HepG2 (cell line): ENCODE measurements around the gene STAP2. TPM values are rescaled to one million over a fixed set of nuclear protein-coding genes. Genes with fewer than 3 reads are reported as not detected.

Experiments
- ATAC-seq: fragments of 200-7000 bp; cut with Tn5 transposase; 3 replicates; pipeline ENCODE4 v1.9.1; 2020; ENCODE audit warnings: mild to moderate bottlenecking, moderate library complexity
- BruUV-seq: library from RNA; stranded (reverse); fragments of 400-500 nt; replicated peaks from 2 replicates; lab custom pipeline; 2021; lab: Mats Ljungman, UMichigan
- CTCF ChIA-PET: fragments of 300-600 bp; formaldehyde crosslinking; extraction: SDS; loops from one replicate; lab custom pipeline; 2021; ENCODE audit warnings: low total read pairs, inconsistent platforms, low intra/inter-chr PET ratio; lab: Yijun Ruan, JAX
- POLR2A ChIA-PET: fragments of 350-600 bp; sonication (Branson Sonifier 250); formaldehyde crosslinking; loops from one replicate; lab custom pipeline; 2020; ENCODE audit warnings: antibody characterized with exemption, inconsistent platforms; lab: Yijun Ruan, JAX
- DNase-seq: peaks from one replicate; pipeline ENCODE4 v3.0.0-alpha.2; 2015; ENCODE audit warnings: low spot score
- FAIRE-seq: peaks from 3 replicates; lab custom pipeline; 2011; peaks lifted over from hg19 to GRCh38; lab: Jason Lieb, UNC
- H2AFZ ChIP-seq: one replicate; pipeline ENCODE4 v1.6.1; 2011; ENCODE audit warnings: low read length, inconsistent platforms
- H3K27ac ChIP-seq: fragments of 300-600 bp; 3 replicates; pipeline ENCODE4 v1.8.0; 2011; ENCODE audit warnings: mixed run types, mild to moderate bottlenecking, mixed read lengths, low read length, inconsistent platforms; ENCODE audit not compliant: insufficient read depth; ENCODE audit errors: extremely low read length
- H3K27me3 ChIP-seq, 2 experiments: fragments of 200-600 bp in 1 of 2; 2 replicates in 1 of 2; 3 replicates in 1 of 2; pipeline versions ENCODE4 v1.6.0 to v1.8.0; 2011; ENCODE audit warnings: low read length in 2 of 2, mild to moderate bottlenecking in 2 of 2, moderate library complexity in 2 of 2, inconsistent platforms in 1 of 2; ENCODE audit not compliant: insufficient read depth in 2 of 2, control insufficient read depth in 1 of 2
- H3K36me3 ChIP-seq, 2 experiments: fragments of 200-600 bp in 1 of 2; replicated peaks in 1 of 2; 2 replicates in 1 of 2; 3 replicates in 1 of 2; pipeline versions ENCODE4 v1.5.1 to v1.8.0; 2011; ENCODE audit warnings: low read length in 2 of 2, inconsistent platforms in 1 of 2; ENCODE audit not compliant: insufficient read depth in 2 of 2, control insufficient read depth in 1 of 2
- H3K4me1 ChIP-seq: 2 replicates; pipeline ENCODE4 v1.5.1; 2012; ENCODE audit warnings: low read length, inconsistent platforms; ENCODE audit not compliant: insufficient read depth
- H3K4me2 ChIP-seq: 2 replicates; pipeline ENCODE4 v1.6.0; 2011; ENCODE audit warnings: low read depth, low read length, inconsistent platforms
- H3K4me3 ChIP-seq, 3 experiments: fragments of 200-600 bp in 1 of 3; sonication (generic), shearing (Covaris generic) in 1 of 3; replicated peaks in 1 of 3; 2 replicates each; pipeline ENCODE4 v1.5.1; 2011 to 2016; ENCODE audit warnings: low read length in 3 of 3, inconsistent platforms in 2 of 3, low read depth in 2 of 3, mild to moderate bottlenecking in 2 of 3, control low read depth in 1 of 3, mixed read lengths in 1 of 3; ENCODE audit not compliant: insufficient read depth in 1 of 3
- H3K79me2 ChIP-seq: one replicate; pipeline ENCODE4 v1.6.1; 2011; ENCODE audit warnings: low read length, inconsistent platforms; ENCODE audit not compliant: insufficient read depth
- H3K9ac ChIP-seq: 2 replicates; pipeline ENCODE4 v1.6.0; 2011; ENCODE audit warnings: mild to moderate bottlenecking, low read depth, low read length, inconsistent platforms; ENCODE audit not compliant: insufficient read depth
- H3K9me3 ChIP-seq: 2 replicates; pipeline ENCODE4 v1.5.1; 2012; ENCODE audit warnings: mild to moderate bottlenecking, low read length
- H4K20me1 ChIP-seq: 2 replicates; pipeline ENCODE4 v1.6.0; 2011; ENCODE audit warnings: inconsistent platforms, mild to moderate bottlenecking, low read length, moderate library complexity; ENCODE audit not compliant: insufficient read depth
- DZIP1 ChIP-seq: sonication (generic); formaldehyde crosslinking; IDR thresholded peaks from 2 replicates; pipeline ENCODE4 v1.5.0; 2020; ENCODE audit warnings: mild to moderate bottlenecking, missing genetic modification reagents
- E2F5 ChIP-seq: sonication (generic); formaldehyde crosslinking; conservative IDR thresholded peaks from 2 replicates; pipeline ENCODE4 v1.4.0; 2020; ENCODE audit warnings: missing genetic modification reagents
- FOSL1 ChIP-seq: sonication (generic); formaldehyde crosslinking; IDR thresholded peaks from 2 replicates; pipeline ENCODE4 v1.9.0; 2021; ENCODE audit warnings: missing genetic modification reagents, borderline replicate concordance
- MYC ChIP-seq: sonication (generic); formaldehyde crosslinking; IDR thresholded peaks from 2 replicates; pipeline ENCODE4 v1.9.0; 2021; ENCODE audit warnings: missing genetic modification reagents, borderline replicate concordance
- NR2F1 ChIP-seq, 2 experiments: fragments of 450-650 bp in 1 of 2; formaldehyde crosslinking in 1 of 2; IDR thresholded peaks; 2 replicates each; pipeline versions ENCODE4 v1.5.0 to v1.6.1; 2016 to 2020; ENCODE audit warnings: mild to moderate bottlenecking in 1 of 2, missing compliant biosample characterization in 1 of 2, missing genetic modification reagents in 1 of 2, moderate library complexity in 1 of 2
- PLSCR1 ChIP-seq: sonication (generic); formaldehyde crosslinking; IDR thresholded peaks from 2 replicates; pipeline ENCODE4 v1.5.0; 2020; ENCODE audit warnings: missing genetic modification reagents, mild to moderate bottlenecking, borderline replicate concordance
- SAP130 ChIP-seq: IDR thresholded peaks from 2 replicates; pipeline ENCODE4 v1.6.1; 2016; ENCODE audit warnings: low read depth
- SP4 ChIP-seq: sonication (generic); formaldehyde crosslinking; IDR thresholded peaks from 2 replicates; pipeline ENCODE4 v1.8.1; 2023; ENCODE audit warnings: mild to moderate bottlenecking, missing genetic modification reagents
- YEATS4 ChIP-seq: sonication (generic); formaldehyde crosslinking; IDR thresholded peaks from 2 replicates; pipeline ENCODE4 v1.4.0; 2020; ENCODE audit warnings: missing genetic modification reagents, borderline replicate concordance
- ZHX1 ChIP-seq: sonication (generic); formaldehyde crosslinking; IDR thresholded peaks from 2 replicates; pipeline ENCODE4 v1.8.1; 2022; ENCODE audit warnings: low read depth, mild to moderate bottlenecking, missing genetic modification reagents
- ZNF770 ChIP-seq: sonication (generic); formaldehyde crosslinking; IDR thresholded peaks from 2 replicates; pipeline ENCODE4 v1.5.0; 2020; ENCODE audit warnings: mild to moderate bottlenecking, missing genetic modification reagents
- WGBS: methylation state at CpG from one replicate; pipeline ENCODE4 v1.1.6; 2017; ENCODE audit warnings: low lambda C conversion rate; 5-methylcytosine and 5-hydroxymethylcytosine counted together
- in situ Hi-C: cut with HindIII; loops from 2 replicates; pipeline ENCODE4 v1.10.0; 2017; ENCODE audit warnings: low pct_unique_long_range_greater_than_20kb; ENCODE audit not compliant: extremely low pct_ligation_motif_present
- intact Hi-C: fragments of 100-400 bp; cut with micrococcal nuclease; formaldehyde crosslinking; loops from one replicate; pipeline ENCODE4 v1.10.0; 2022; ENCODE audit not compliant: unreplicated experiment
- polyA plus RNA-seq, 8 experiments: library from polyadenylated mRNA; depleted of rRNA in 3 of 8; stranded (reverse) in 7 of 8; unstranded in 1 of 8; fragments of >200 nt; fragmentation: Illumina TruSeq in 4 of 8; extraction: Trizol in 4 of 8; gene quantifications; 2 replicates each; pipeline versions ENCODE4 v1.2.1 to v1.2.3, GENCODE V29; 2011 to 2016; ENCODE audit warnings: low read depth in 4 of 8, missing spikeins in 1 of 8, mixed read lengths in 1 of 8; ENCODE audit not compliant: insufficient read depth in 1 of 8
- total RNA-seq, 5 experiments: library from RNA; depleted of rRNA; stranded (reverse); fragments of >200 nt; fragmentation: Illumina TruSeq; extraction: Trizol; gene quantifications; 2 replicates each; pipeline ENCODE4 v1.2.3, GENCODE V29; 2016; ENCODE audit warnings: low read depth in 1 of 5

STAP2 gene
- total and polyA plus RNA-seq, 2 of the 13 experiments (the other 11 are each of a cell fraction or from before 2014, with no cell fraction given) = 39.0 to 43.7 TPM

GRCh38 chr19:4284176-4284958 lies 54.3 kb downstream of the STAP2 start:
- ATAC-seq (peak; percentile 98), DNase-seq (peak; percentile 81), FAIRE-seq (peak; percentile 93)
- ChIA-PET CTCF (no interaction called here), POLR2A (interaction anchor here (1.1 to 1.9 kb wide), 5 partner anchors 16 to 58 kb away, joined by 3 to 19 read pairs (median 4); partner anchors contain the start of genes MPND and YJU2)
- Histone ChIP-seq H3K9ac (0 out of 2 replicates have a peak overlapping the region, but pooled peaks have one; percentile 9), H4K20me1 (no peaks in the 10 kb centered on the region), H3K27me3 (peaks cover 0 to 29% of the 10 kb centered on the region in 2 experiments; a peak in 3 of 5 replicates), H3K4me2 (peak overlapping the region; percentile 87), H2AFZ (peak overlapping the region; percentile 1), H3K36me3 (no peaks in the 10 kb centered on the region), H3K27ac (no peak overlapping the region), H3K4me3 (peak overlapping the region; percentile 38 to 72 (median 47)), H3K79me2 (no peaks in the 10 kb centered on the region), H3K4me1 (peaks cover 17% of the 10 kb centered on the region), H3K9me3 (no peaks in the 10 kb centered on the region)
- 3% methylated on average over 15 of the region's 20 CpGs for WGBS
- no TSS peak for BruUV-seq
- intact Hi-C loops (no loop called here), in situ Hi-C loops (no loop called here)
- no peak for TF ChIP-seq FOSL1 (CRISPR knock-in tag)
- TF ChIP-seq MYC = no peak
- no peak for TF ChIP-seq ZHX1 (CRISPR knock-in tag)
- TF ChIP-seq SAP130 (CRISPR knock-in tag) = peak; percentile 39; the same call in 1 of the 2 replicates
- TF ChIP-seq E2F5 (CRISPR knock-in tag) = no peak
- TF ChIP-seq YEATS4 = no peak
- TF ChIP-seq SP4 = peak; percentile 75
- no peak for TF ChIP-seq PLSCR1 (CRISPR knock-in tag)
- peak; percentile 42; the same call in 1 of the 2 replicates for TF ChIP-seq ZNF770 (CRISPR knock-in tag)
- TF ChIP-seq NR2F1 (CRISPR knock-in tag; IDR thresholded peaks at IDR 0.05) = peak; percentile 44 to 45; a peak in 2 of 4 replicates
- TF ChIP-seq DZIP1 = no peak
